ENCODE data around the gene PLEKHB1.

DNA sequence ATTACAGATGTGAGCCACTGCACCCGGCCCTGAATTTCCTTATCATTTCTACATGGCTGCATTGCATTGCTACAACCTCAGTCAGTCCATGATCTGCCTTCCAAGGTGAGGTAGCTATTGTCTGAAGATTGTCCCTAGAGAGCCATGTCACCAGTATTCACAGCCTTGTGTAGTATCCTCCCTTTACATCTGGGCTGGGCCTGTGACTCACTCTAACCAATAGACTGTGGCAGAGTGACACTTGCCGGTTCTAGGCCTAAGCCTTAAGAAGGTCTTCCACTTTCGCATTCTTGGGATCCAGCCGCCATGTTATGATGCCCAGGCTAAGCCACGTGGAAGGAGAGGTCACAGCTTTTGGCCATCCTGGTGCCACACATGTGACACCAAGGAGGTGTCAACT lies 10.1 kb upstream of the PLEKHB1 start:
- TF ChIP-seq, protein P1, sequence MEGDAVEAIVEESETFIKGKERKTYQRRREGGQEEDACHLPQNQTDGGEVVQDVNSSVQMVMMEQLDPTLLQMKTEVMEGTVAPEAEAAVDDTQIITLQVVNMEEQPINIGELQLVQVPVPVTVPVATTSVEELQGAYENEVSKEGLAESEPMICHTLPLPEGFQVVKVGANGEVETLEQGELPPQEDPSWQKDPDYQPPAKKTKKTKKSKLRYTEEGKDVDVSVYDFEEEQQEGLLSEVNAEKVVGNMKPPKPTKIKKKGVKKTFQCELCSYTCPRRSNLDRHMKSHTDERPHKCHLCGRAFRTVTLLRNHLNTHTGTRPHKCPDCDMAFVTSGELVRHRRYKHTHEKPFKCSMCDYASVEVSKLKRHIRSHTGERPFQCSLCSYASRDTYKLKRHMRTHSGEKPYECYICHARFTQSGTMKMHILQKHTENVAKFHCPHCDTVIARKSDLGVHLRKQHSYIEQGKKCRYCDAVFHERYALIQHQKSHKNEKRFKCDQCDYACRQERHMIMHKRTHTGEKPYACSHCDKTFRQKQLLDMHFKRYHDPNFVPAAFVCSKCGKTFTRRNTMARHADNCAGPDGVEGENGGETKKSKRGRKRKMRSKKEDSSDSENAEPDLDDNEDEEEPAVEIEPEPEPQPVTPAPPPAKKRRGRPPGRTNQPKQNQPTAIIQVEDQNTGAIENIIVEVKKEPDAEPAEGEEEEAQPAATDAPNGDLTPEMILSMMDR (IDR thresholded peaks at IDR 0.05 in 2 of 3, conservative IDR thresholded peaks at IDR 0.05 in 1 of 3; ENCODE audit: control insufficient read depth in 2 of 3, extremely low read depth in 1 of 3, insufficient read depth in 1 of 3, low read depth in 3 of 3, low read length in 3 of 3), result no peak
- TF ChIP-seq FOS (IDR thresholded peaks at IDR 0.05; ENCODE audit: borderline replicate concordance, extremely low read depth, insufficient read length), result no peak
